ENCODE results near the gene FRMPD4.

FRMPD4 gene

GRCh38 chrX:12372111-12372510, 233.8 kb downstream of the FRMPD4 start:
- DNase-seq: peak; percentile 83

DNA sequence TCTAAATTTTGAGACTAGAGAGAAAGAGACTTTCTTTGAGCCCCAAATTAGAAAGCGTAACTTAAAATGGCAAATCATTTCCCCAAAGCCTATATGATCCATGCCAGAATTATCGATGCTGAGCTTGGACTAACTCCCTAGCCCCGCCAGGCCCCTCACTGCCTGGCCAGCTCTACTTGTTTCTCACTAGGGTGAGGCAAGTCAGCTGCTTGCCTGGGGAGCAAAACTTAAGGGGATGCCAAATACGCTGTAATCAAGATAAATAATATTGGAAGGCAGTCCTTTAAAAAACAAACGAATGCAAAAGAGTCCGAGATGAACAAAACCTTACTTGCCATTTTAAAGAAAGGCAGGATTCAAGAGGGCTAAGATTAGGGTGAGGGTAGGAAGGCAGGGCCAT, 236.0 kb downstream of the FRMPD4 start:
- no peak for DNase-seq

DNA sequence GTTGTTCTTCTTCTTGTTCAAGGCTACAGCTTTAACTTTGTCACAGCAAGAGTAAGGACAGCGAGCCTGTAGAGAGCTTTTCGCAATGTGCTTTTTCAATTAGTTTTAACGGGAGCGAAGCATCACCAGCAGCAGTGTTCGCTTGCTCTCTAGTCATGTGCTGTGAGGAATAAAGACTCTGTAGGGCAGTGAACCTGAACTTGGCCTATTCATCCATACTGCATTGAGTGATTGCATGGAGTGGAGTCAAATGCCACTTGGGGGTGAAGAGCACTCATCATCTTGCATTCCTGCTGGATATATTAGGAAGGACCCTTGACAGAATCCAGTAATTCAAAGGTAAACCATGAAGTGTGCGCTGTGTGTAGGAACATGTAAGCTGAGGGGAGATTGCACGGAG, 240.0 kb downstream of the FRMPD4 start:
- no peak for DNase-seq

DNA sequence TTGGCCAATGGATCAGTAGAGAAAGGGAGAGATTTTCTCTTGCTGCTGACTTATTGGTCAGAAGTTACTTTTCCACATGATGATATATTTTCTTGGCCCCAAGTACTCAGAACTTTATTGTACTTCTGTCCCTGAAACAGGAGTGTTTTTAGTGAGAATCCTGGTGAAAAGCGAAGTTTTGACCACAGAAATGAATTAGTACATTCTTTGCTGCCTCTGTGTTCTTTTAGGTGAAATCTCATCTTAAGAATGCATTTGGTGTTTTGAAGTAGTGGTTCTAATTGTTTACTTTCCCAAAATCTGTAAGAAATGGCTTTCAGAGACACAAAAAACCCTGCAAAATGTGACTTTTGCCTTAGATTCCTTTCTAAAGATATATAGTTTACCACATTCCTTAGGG, 240.4 kb downstream of the FRMPD4 start:
- no peak for DNase-seq

DNA sequence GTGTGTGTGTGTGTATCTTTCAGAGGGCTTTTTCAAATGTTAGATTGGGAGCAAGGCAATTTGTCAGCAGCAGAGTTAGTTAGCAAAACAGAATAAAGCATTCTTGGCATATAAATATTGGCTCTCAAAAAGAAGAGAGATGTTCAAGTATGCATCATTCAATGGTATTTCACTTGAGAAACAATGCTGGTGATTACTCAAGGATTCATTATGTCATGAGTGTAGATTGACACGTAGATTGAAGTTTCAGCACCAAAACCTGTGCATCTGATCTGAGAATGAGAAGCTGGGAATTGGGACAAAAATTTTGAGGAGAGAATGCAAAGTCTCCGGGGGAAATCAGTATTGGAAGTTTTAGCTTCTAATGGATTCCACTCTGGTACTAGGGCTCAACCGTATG, 241.4 kb downstream of the FRMPD4 start:
- DNase-seq: peak; percentile 58

- no peak for DNase-seq
Measured at GRCh38 chrX:12383196-12383595, 244.9 kb downstream of the FRMPD4 start.

GRCh38 chrX:12390301-12390700, 252.0 kb downstream of the FRMPD4 start:
- peak; percentile 54 for DNase-seq

GRCh38 chrX:12396584-12396983, 258.3 kb downstream of the FRMPD4 start:
- DNase-seq: no peak

DNA sequence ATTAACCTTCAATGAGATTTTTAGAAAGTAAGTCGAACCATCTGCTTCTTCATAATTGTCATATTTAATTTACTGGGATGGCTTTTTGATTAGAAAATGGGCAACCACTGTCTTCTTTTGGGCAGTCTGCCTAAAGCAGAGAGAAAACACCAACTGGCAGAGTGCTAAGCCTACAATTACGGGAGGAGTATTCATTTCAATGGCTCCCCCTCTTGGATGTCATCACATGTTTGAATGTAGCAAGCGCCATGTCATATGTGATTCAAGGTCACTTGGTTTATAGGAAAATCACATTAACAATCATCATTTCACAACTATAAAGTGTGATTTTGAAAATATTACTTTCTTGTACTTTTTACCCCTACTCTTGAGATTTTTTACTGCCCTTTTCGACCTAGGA, 261.9 kb downstream of the FRMPD4 start:
- no peak for DNase-seq

DNA sequence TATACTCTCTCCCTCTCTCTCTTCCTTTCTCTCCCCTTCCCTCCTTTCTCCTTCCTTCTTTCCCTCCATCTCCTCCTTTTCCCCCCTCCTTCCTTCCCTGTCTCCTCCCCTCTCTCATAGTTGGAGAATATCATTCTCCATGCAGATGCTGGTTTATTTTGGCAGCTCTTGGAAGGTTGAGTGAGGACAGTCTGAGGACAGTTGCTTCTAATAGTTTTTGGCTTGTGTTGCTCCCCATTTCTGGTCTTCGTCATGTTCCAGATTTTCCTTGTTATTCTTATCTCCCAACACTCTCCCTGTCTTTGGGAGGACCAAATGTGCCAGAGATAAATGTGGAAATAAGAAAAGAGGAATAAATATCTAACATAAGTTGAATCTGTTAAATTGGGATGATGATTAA, 263.0 kb downstream of the FRMPD4 start:
- no peak for DNase-seq

GRCh38 chrX:12403474-12404082, 265.3 kb downstream of the FRMPD4 start:
- no peak for DNase-seq

DNA sequence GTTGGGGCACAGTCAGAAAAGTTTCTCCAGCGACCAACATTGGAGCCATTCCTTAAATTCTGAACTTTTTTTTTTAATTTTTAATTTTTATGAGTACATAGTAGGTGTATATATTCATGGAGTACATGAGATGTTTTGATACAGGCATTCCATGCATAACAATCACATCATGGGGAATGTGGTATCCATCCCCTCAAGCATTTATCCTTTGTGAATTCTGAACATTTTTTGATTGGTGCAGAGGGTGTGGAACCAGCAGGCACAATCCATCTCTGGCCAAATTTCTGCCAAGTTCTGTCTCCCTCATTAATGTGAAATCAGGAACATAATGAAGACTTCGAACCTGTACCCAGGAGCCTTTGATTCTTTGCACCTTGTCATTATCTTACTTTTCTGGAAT, 267.0 kb downstream of the FRMPD4 start:
- DNase-seq: no peak

- no peak for DNase-seq
Measured at GRCh38 chrX:12410523-12410922, 272.2 kb downstream of the FRMPD4 start.

DNA sequence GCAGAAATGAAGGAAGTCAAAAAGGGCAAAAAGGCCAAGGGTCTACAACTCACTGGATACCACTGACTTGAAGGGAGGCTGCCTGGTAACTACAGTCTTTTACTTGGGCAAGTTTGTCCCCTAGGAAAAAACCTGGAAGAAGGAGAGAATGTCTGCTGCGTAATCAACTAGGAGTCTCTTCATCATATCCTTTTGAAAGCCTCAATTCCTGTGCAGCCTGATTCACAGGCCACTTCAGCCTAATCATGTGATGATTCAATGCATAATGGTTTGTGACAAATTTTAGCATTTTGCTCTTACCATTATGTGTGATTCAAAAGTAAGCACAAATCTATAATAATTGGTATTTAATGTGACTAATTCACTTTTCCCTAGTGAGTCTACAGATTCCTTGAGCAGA, 273.6 kb downstream of the FRMPD4 start:
- DNase-seq: no peak

- no peak for DNase-seq
Measured at GRCh38 chrX:12412561-12412960, 274.3 kb downstream of the FRMPD4 start.

- DNase-seq: no peak
Measured at GRCh38 chrX:12419591-12419990, 281.3 kb downstream of the FRMPD4 start.

- DNase-seq: peak; percentile 35
Measured at GRCh38 chrX:12421918-12422317, 283.6 kb downstream of the FRMPD4 start.

GRCh38 chrX:12423346-12423745, 285.1 kb downstream of the FRMPD4 start:
- DNase-seq: no peak

- DNase-seq: no peak
Measured at GRCh38 chrX:12425496-12425895, 287.2 kb downstream of the FRMPD4 start.

DNA sequence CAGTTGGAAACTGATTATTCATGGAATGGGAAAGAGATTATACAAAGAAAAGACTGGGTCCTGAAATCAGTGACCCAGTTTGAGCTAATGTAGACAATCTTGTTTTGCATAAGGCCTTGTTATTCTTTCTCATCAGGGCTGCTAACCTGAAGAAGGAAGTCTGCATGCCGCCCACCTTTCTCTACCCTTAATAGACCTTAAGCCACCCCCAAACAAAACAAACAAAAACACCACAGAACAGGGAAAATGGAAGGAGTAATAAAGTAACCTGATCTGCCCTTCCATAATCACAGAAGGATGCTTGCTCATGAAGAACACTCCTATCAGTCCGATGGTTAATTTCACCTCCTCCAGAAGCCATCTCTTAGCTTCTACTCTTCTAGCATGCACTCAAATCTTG, 288.1 kb downstream of the FRMPD4 start:
- DNase-seq: no peak

DNA sequence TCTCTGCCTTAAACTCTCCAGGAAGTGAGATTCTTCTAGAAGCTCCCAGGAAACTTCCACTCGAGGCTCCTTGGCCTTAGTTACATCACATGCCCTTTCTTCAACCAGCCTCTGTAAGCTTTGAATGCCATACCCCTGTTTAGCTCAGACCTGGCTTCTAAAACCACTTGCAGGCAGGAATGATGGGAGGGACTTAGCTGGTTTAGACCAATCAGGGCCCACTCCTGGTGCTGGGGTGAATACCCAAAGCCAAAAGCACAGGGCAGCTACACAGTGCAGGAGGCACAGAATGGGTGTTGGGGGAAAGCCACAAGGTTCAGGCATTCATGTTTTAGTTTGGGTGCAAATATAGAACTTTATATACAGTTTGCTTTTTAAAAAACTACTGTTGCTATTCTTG, 296.2 kb downstream of the FRMPD4 start:
- DNase-seq: no peak

DNA sequence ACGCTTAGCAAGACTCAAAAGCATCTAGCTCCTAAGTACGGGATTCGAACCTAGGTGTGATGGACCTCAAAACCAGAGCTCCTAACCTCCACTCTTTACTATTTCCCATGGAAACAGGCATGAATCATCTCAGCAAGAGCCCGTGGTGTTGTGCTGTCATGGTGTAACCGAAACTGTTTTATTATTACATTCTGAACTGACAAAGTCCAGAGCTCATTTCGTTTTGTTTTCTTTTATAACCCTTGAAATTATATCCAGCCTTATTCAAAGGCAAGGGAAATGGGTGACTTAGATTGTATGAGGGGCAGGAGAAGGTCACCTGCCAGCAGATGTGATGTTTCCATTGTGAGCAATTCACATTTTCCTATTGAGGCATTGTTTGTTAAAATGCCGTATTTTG, 301.1 kb downstream of the FRMPD4 start:
- DNase-seq: no peak

DNA sequence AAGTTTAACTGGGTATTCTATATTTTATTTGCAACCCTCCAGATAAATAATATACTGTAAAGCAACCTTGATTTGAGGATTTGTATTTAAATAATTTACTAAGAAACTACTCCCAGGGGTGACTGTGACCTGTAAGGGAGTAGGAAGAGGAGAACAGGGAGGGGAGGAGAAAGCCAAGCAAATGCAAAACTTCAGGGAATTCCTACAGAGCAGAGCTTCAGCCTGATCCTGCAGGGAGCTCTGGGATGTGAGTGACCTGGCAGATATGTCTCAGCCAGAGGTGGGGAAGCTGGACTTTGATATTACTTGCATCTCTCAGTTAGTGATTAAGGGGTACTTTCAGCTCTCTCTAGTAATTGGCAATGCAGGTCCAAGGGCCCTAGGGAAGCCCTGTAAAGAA, 302.0 kb downstream of the FRMPD4 start:
- no peak for DNase-seq

- DNase-seq: peak; percentile 91
Measured at GRCh38 chrX:12441381-12442128, 303.3 kb downstream of the FRMPD4 start.

GRCh38 chrX:12443534-12444098, 305.3 kb downstream of the FRMPD4 start:
- DNase-seq: no peak
